PC-3 (cell line): ENCODE results near the gene AIG1.

Experiments
- EZH2 ChIP-seq: fragments of 300-600 bp; sonication (generic); IDR thresholded peaks from one replicate; pipeline ENCODE4 v1.6.1; 2017; ENCODE audit warnings: antibody characterized with exemption, mild to moderate bottlenecking, low read length; ENCODE audit not compliant: unreplicated experiment
- EZH2phosphoT487 ChIP-seq: fragments of 300-600 bp; sonication (generic); IDR thresholded peaks from 2 replicates; pipeline ENCODE4 v1.6.1; 2018; ENCODE audit warnings: mild to moderate bottlenecking, antibody characterized with exemption, low read length, borderline replicate concordance
- TF ChIP-seq, protein P1 (sequence below): fragments of 300-600 bp; sonication (generic); conservative IDR thresholded peaks from 2 replicates; pipeline ENCODE4 v1.5.1; 2017; ENCODE audit warnings: antibody characterized with exemption, low read depth, mild to moderate bottlenecking, low read length

DNA sequence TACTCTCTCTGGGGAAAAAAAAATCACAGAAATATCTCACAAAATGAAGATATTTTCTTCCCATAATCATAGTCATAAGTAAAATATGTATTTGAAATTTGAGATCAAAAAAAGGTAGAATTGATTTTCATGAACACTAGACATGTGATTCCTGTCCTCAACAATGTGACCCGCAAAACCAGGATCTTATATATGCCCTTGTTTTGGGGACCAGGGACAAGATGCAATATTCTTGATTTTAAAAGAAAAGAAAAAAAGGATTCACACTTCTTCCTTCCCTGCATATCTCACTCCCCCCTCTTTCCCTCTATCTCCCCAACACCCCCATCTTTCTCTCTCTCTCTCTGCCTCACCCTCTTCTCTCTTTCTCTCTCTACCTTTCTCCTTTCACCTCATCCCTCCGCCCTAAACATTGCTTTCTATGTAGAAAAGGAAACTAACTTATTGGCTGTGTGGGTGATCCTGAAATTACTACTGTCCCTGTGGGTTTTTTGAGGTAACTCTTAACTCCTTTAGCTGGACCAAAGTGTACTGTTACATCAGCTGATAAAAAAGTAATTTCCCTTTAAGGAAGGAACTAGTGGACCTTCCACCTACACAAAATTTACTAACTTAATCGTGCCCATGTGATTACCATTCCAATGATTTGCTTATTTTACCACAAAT, 85.6 kb downstream of the AIG1 start:
- TF ChIP-seq EZH2: no peak
- TF ChIP-seq, protein P1, sequence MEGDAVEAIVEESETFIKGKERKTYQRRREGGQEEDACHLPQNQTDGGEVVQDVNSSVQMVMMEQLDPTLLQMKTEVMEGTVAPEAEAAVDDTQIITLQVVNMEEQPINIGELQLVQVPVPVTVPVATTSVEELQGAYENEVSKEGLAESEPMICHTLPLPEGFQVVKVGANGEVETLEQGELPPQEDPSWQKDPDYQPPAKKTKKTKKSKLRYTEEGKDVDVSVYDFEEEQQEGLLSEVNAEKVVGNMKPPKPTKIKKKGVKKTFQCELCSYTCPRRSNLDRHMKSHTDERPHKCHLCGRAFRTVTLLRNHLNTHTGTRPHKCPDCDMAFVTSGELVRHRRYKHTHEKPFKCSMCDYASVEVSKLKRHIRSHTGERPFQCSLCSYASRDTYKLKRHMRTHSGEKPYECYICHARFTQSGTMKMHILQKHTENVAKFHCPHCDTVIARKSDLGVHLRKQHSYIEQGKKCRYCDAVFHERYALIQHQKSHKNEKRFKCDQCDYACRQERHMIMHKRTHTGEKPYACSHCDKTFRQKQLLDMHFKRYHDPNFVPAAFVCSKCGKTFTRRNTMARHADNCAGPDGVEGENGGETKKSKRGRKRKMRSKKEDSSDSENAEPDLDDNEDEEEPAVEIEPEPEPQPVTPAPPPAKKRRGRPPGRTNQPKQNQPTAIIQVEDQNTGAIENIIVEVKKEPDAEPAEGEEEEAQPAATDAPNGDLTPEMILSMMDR: no peak
- TF ChIP-seq EZH2phosphoT487: no peak
